Prostate gland (tissue), 2 donors: ENCODE data around the gene LGMN.

ENCODE experiments used
- CTCF ChIP-seq, 4 experiments: fragments of 200-600 bp in 2 of 4; fragments of 450-650 bp in 2 of 4; sonication (generic) in 2 of 4; IDR thresholded peaks; 1 replicate in 3 of 4; 2 replicates in 1 of 4; pipeline ENCODE4 v1.5.1; 2016 to 2019; ENCODE audit warnings: antibody characterized with exemption in 4 of 4, mild to moderate bottlenecking in 2 of 4, moderate library complexity in 2 of 4
- POLR2AphosphoS5 ChIP-seq: sonication (generic); formaldehyde crosslinking; IDR thresholded peaks from one replicate; pipeline ENCODE4 v1.6.1; 2017; ENCODE audit warnings: antibody characterized with exemption

- TF ChIP-seq CTCF (IDR thresholded peaks at IDR 0.05) (no peak), POLR2AphosphoS5 (no peak)
These were observed 13.1 kb downstream of the LGMN start for GRCh38 chr14:92735344-92735743.
